AG04449 (cell line): Measurements from ENCODE around the gene CD209.
"Not testable (repeated sequence)": the region's sequence is repeated elsewhere in the genome, so short reads cannot be mapped to it uniquely, and the experiment has no call there.

ENCODE experiments used
- CTCF ChIA-PET: fragments of 350-600 bp; formaldehyde crosslinking; extraction: SDS; loops from one replicate; lab custom pipeline; 2021; ENCODE audit warnings: antibody characterized with exemption; lab: Yijun Ruan, JAX
- POLR2A ChIA-PET: fragments of 400-600, 350-600 bp; formaldehyde crosslinking; extraction: SDS; loops from one replicate; lab custom pipeline; 2020; ENCODE audit warnings: antibody characterized with exemption, inconsistent platforms; lab: Yijun Ruan, JAX
- DNase-seq: peaks from one replicate; pipeline ENCODE4 v3.0.0-alpha.2; 2010; ENCODE audit warnings: low read depth, low spot score
- H3K4me3 ChIP-seq: 2 replicates; pipeline ENCODE4 v1.5.1; 2011; ENCODE audit warnings: low read depth, mild to moderate bottlenecking, control low read depth, low read length
- CTCF ChIP-seq: IDR thresholded peaks from one replicate; pipeline ENCODE4 v1.5.1; 2011; ENCODE audit warnings: mild to moderate bottlenecking, moderate library complexity, low read length, control low read depth, inconsistent platforms; ENCODE audit not compliant: insufficient read depth; ENCODE audit errors: missing control alignments

Gene CD209

DNA sequence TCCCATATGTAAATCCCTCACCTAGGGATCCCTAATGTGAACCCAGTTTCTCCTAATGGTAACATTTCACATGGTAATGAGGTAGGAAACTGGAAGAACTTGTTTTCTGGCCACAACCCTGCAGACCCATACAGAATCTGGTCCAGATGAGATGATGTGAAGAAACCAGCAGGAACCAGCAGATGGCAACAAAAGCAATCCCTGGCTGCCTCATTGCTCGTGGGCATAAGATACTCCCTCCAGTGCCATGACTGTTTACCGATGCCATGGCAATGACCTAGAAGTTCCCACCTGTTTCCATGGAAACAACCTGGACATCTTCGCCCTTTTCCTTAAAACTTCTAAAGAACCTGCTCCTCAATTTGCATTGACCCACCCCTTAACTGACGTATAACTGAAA, 1.4 kb upstream of the CD209 start:
- no peak overlapping the region for H3K4me3 ChIP-seq
- ChIA-PET CTCF (no interaction called here), POLR2A (no interaction called here)
- no peak for TF ChIP-seq CTCF
- no peak for DNase-seq

- ChIA-PET POLR2A (no interaction called here), CTCF (interaction anchor here (1.1 to 1.4 kb wide), 3 partner anchors 13 to 67 kb away, joined by 4 to 7 read pairs (median 6); partner anchors contain the start of gene TRAPPC5)
- no peak overlapping the region for H3K4me3 ChIP-seq
- TF ChIP-seq CTCF, result no peak
- no peak for DNase-seq
Measured at GRCh38 chr19:7748171-7748570, 837 bp upstream of the CD209 start.

DNA sequence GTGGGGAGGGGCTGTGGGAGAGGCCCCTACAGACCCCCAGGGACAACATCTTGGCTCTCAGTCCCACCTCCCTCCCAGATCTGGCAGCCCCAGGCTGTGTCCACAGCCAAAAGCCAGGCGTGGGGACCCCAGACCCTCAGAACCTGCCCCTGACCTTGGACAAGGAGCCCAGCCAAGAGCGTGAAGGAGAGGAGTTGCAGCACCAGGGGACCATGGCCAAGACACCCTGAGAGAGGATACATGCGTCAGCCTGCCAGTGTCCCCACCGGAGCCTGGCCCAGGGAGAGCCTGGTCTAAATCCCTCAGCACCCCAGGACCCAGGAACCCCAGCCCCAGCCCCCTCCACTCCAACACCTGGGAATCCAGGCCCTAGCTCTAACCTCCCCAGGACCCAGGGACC, 1.0 kb downstream of the CD209 start:
- H3K4me3 ChIP-seq, POLR2A ChIA-PET, CTCF ChIA-PET, DNase-seq: not testable (repeated sequence)

GRCh38 chr19:7744871-7745650, 2.3 kb downstream of the CD209 start:
- TF ChIP-seq CTCF, result no peak
- DNase-seq, result no peak
- POLR2A ChIA-PET, result interaction anchor here (0.7 kb wide), 1 partner anchor 132 kb away, joined by 3 read pairs; no protein-coding TSS in a partner anchor
- H3K4me3 ChIP-seq, result no peak overlapping the region
- CTCF ChIA-PET, result no interaction called here

- H3K4me3 ChIP-seq, result no peak overlapping the region
- ChIA-PET POLR2A (no interaction called here), CTCF (no interaction called here)
- TF ChIP-seq CTCF, result no peak
- no peak for DNase-seq
Measured at GRCh38 chr19:7744199-7744786, 3.0 kb downstream of the CD209 start.

GRCh38 chr19:7743425-7743841, 3.9 kb downstream of the CD209 start:
- TF ChIP-seq CTCF, result no peak
- POLR2A ChIA-PET, result no interaction called here
- no peak for DNase-seq
- no peak overlapping the region for H3K4me3 ChIP-seq
- CTCF ChIA-PET, result interaction anchor here (1.9 kb wide), 1 partner anchor 63 kb away, joined by 5 read pairs; the partner anchor contains the start of gene TRAPPC5

DNA sequence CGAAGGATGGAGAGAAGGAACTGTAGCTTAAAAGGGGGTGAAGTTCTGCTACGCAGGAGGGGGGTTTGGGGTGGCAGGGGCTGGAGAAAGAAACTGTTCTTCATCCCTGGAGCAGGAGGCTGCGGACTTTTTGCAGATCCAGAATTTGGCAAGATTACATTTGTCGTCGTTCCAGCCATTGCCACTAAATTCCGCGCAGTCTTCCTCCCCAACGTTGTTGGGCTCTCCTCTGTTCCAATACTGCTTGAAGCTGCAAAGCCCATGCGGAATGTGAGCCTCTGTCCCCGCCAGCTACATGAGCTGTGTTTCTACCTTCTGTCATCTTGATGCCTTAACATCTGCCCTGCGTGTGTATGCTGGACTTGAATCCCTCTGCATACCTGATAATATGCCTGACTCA, 4.3 kb downstream of the CD209 start:
- DNase-seq, result no peak
- CTCF ChIA-PET, result interaction anchor here (1.9 kb wide), 1 partner anchor 62 kb away, joined by 5 read pairs; the partner anchor contains the start of gene TRAPPC5
- POLR2A ChIA-PET, result no interaction called here
- no peak overlapping the region for H3K4me3 ChIP-seq
- no peak for TF ChIP-seq CTCF
